22Rv1 (cell line): ENCODE measurements around the gene THRSP.

ENCODE experiments used
- ZFX ChIP-seq: fragments of 450-650 bp; IDR thresholded peaks from 2 replicates; pipeline ENCODE4 v1.6.1; 2017; ENCODE audit warnings: antibody characterized with exemption, borderline replicate concordance
- TF ChIP-seq, protein P1 (sequence below): fragments of 450-650 bp; IDR thresholded peaks from 2 replicates; pipeline ENCODE4 v1.5.1; 2017; ENCODE audit warnings: mild to moderate bottlenecking

- TF ChIP-seq, protein P1, sequence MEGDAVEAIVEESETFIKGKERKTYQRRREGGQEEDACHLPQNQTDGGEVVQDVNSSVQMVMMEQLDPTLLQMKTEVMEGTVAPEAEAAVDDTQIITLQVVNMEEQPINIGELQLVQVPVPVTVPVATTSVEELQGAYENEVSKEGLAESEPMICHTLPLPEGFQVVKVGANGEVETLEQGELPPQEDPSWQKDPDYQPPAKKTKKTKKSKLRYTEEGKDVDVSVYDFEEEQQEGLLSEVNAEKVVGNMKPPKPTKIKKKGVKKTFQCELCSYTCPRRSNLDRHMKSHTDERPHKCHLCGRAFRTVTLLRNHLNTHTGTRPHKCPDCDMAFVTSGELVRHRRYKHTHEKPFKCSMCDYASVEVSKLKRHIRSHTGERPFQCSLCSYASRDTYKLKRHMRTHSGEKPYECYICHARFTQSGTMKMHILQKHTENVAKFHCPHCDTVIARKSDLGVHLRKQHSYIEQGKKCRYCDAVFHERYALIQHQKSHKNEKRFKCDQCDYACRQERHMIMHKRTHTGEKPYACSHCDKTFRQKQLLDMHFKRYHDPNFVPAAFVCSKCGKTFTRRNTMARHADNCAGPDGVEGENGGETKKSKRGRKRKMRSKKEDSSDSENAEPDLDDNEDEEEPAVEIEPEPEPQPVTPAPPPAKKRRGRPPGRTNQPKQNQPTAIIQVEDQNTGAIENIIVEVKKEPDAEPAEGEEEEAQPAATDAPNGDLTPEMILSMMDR, result no peak
- no peak for TF ChIP-seq ZFX
Observed at GRCh38 chr11:78020246-78020645, 43.4 kb upstream of the THRSP start.
